ENCODE data around the gene PPHLN1.

DNA sequence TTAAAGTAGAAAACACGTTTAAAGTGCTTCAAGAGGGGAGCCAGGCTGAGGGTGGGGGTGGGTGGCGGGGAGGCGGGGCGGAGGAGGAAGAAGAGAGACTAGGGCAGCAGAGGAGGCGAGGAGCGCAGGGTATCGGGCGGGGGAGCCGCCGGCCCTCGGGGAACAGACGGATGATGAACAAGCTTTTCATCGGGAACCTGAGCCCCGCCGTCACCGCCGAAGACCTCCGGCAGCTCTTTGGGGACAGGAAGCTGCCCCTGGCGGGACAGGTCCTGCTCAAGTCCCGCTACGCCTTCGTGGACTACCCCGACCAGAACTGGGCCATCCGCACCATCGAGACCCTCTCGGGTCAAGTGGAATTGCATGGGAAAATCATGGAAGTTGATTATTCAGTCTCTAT is 39.2 kb upstream of the PPHLN1 start:
- TF ChIP-seq, protein P1, sequence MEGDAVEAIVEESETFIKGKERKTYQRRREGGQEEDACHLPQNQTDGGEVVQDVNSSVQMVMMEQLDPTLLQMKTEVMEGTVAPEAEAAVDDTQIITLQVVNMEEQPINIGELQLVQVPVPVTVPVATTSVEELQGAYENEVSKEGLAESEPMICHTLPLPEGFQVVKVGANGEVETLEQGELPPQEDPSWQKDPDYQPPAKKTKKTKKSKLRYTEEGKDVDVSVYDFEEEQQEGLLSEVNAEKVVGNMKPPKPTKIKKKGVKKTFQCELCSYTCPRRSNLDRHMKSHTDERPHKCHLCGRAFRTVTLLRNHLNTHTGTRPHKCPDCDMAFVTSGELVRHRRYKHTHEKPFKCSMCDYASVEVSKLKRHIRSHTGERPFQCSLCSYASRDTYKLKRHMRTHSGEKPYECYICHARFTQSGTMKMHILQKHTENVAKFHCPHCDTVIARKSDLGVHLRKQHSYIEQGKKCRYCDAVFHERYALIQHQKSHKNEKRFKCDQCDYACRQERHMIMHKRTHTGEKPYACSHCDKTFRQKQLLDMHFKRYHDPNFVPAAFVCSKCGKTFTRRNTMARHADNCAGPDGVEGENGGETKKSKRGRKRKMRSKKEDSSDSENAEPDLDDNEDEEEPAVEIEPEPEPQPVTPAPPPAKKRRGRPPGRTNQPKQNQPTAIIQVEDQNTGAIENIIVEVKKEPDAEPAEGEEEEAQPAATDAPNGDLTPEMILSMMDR (IDR thresholded peaks at IDR 0.05) = no peak
- no peak for TF ChIP-seq POLR2A (IDR thresholded peaks at IDR 0.05)
